CD4-positive, alpha-beta T cell treated with Interleukin-6 for 4 hours (primary cell): Measurements from ENCODE around the gene CXCL3.

Experiments used
- DNase-seq: peaks from one replicate; pipeline ENCODE4 v3.0.0-alpha.2; 2020; ENCODE audit warnings: mixed read lengths

CXCL3 gene

GRCh38 chr4:74012130-74012529 lies 26.4 kb downstream of the CXCL3 start:
- DNase-seq, result no peak

- DNase-seq, result no peak
Observed at GRCh38 chr4:74009307-74009706, 29.2 kb downstream of the CXCL3 start.

GRCh38 chr4:74006009-74006476 lies 32.4 kb downstream of the CXCL3 start:
- DNase-seq, result no peak

- DNase-seq, result no peak
Observed at GRCh38 chr4:74005528-74005927, 33.0 kb downstream of the CXCL3 start.

GRCh38 chr4:74004668-74005067 lies 33.8 kb downstream of the CXCL3 start:
- DNase-seq, result no peak

GRCh38 chr4:74000301-74000700 lies 38.2 kb downstream of the CXCL3 start:
- DNase-seq, result no peak

GRCh38 chr4:73998040-73999011 lies 40.2 kb downstream of the CXCL3 start, which contains the start of gene CXCL5:
CXCL5 (minus strand) TSS chr4:73998677; CDS start chr4:73998581, 96 bp downstream.
- DNase-seq, result no peak

GRCh38 chr4:73992050-73992449 lies 46.4 kb downstream of the CXCL3 start:
- no peak for DNase-seq

GRCh38 chr4:73991742-73992000 lies 46.8 kb downstream of the CXCL3 start:
- no peak for DNase-seq

GRCh38 chr4:73990988-73991741 lies 47.3 kb downstream of the CXCL3 start:
- no peak for DNase-seq

- no peak for DNase-seq
Observed at GRCh38 chr4:73989928-73990327, 48.6 kb downstream of the CXCL3 start.

GRCh38 chr4:73989031-73989430 lies 49.5 kb downstream of the CXCL3 start:
- no peak for DNase-seq

- no peak for DNase-seq
Observed at GRCh38 chr4:73988061-73988460, 50.4 kb downstream of the CXCL3 start, which contains the start of gene PPBP. PPBP (minus strand) TSS chr4:73988190; CDS start chr4:73988103, 87 bp downstream.
